ENCODE data around the gene SYDE1. TPM values are rescaled to one million over a fixed set of nuclear protein-coding genes. Genes with fewer than 3 reads are reported as not detected.
"Not testable (repeated sequence)": the region's sequence is repeated elsewhere in the genome, so short reads cannot be mapped to it uniquely, and the experiment has no call there.

Gene SYDE1, protein sequence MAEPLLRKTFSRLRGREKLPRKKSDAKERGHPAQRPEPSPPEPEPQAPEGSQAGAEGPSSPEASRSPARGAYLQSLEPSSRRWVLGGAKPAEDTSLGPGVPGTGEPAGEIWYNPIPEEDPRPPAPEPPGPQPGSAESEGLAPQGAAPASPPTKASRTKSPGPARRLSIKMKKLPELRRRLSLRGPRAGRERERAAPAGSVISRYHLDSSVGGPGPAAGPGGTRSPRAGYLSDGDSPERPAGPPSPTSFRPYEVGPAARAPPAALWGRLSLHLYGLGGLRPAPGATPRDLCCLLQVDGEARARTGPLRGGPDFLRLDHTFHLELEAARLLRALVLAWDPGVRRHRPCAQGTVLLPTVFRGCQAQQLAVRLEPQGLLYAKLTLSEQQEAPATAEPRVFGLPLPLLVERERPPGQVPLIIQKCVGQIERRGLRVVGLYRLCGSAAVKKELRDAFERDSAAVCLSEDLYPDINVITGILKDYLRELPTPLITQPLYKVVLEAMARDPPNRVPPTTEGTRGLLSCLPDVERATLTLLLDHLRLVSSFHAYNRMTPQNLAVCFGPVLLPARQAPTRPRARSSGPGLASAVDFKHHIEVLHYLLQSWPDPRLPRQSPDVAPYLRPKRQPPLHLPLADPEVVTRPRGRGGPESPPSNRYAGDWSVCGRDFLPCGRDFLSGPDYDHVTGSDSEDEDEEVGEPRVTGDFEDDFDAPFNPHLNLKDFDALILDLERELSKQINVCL
- 0.53 and 0.64 TPM in 2 replicates for total RNA-seq

DNA sequence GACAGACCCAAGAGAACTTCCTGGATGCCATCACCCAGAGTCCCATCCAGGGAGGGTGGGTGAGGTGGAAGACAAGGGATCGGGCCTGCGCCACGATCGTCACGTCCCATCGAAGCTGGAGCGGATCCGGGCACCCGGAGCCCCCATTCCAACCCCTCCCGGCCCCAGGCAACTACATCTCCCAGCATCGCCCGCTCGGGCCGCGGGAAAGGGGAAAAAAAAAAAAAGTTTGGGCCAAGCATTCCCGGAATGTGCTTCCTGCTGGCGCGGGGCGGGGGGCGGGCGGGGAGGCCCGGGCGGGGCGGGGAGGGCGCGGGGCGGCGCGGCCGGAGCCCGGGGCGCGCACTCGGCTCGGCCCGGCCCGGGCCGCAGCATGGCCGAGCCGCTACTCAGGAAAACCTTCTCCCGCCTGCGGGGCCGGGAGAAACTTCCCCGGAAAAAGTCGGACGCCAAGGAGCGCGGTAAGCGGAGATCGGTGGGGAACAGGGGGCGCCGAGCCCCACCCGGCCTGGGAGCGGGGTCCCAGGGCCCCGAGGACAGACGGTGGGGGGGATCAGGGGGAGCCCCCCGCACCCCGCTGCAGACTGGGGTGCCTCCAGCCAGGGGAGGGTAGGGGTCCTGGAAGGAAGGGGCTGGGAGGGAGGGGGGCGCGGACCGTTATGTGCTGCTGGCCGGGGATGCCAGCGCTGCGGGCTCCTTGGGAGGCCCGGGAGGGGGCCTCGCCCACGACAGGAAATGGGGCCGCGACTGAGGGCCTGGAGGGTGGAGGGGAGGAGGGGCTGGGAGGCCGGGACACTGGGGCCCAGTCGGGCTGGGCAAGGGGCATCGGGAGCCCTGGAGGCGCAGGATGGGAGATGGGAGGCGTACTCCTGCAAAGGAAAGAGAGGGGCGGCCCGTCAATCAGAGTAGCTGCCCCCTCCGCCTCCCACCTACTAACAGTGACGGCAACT, at the start of gene SYDE1:
SYDE1 (plus strand) TSS at position 341 of the 950 bp plus-strand sequence; CDS start at position 374, 33 bp downstream.
- Histone ChIP-seq H3K36me3 (ENCODE audit: control insufficient read depth, insufficient read depth, low read length) (no peaks in the 10 kb centered on the region), H3K27me3 (ENCODE audit: control insufficient read depth, insufficient read depth, low read length) (no peaks in the 10 kb centered on the region), H3K4me3 (ENCODE audit: low read depth, low read length) (peak within 1 kb of the TSS; percentile 44)
- DNase-seq (ENCODE audit: low read depth) (no peak), FAIRE-seq (no peak)
- TF ChIP-seq, protein P1, sequence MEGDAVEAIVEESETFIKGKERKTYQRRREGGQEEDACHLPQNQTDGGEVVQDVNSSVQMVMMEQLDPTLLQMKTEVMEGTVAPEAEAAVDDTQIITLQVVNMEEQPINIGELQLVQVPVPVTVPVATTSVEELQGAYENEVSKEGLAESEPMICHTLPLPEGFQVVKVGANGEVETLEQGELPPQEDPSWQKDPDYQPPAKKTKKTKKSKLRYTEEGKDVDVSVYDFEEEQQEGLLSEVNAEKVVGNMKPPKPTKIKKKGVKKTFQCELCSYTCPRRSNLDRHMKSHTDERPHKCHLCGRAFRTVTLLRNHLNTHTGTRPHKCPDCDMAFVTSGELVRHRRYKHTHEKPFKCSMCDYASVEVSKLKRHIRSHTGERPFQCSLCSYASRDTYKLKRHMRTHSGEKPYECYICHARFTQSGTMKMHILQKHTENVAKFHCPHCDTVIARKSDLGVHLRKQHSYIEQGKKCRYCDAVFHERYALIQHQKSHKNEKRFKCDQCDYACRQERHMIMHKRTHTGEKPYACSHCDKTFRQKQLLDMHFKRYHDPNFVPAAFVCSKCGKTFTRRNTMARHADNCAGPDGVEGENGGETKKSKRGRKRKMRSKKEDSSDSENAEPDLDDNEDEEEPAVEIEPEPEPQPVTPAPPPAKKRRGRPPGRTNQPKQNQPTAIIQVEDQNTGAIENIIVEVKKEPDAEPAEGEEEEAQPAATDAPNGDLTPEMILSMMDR (IDR thresholded peaks at IDR 0.05; ENCODE audit: insufficient read depth, low read length, severe bottlenecking) = no peak

DNA sequence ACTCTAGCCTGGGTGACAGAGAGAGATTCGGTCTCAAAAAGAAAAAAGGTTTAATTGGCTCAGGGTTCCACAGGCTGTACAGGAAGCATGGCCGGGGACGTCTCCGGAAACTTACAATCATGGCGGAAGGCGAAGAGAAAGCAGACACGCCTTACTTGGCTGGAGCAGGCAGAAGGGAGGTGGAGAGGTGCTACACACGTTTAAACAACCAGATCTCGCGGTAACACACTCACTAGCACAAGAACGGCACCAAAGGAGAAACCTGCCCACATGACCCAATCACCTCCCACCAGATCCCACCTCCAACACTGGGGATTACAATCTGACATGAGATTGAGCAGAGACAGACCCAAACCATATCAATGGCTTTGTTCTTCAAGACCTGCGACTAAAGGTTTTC, 45.2 kb upstream of the SYDE1 start:
- DNase-seq (ENCODE audit: low read depth) (no peak), FAIRE-seq (no peak)
- TF ChIP-seq, protein P1 (IDR thresholded peaks at IDR 0.05; ENCODE audit: insufficient read depth, low read length, severe bottlenecking) = no peak
- Histone ChIP-seq H3K27me3 (ENCODE audit: control insufficient read depth, insufficient read depth, low read length) (no peaks in the 10 kb centered on the region), H3K4me3 (ENCODE audit: low read depth, low read length) (no peak overlapping the region), H3K36me3 (ENCODE audit: control insufficient read depth, insufficient read depth, low read length) (no peaks in the 10 kb centered on the region)

DNA sequence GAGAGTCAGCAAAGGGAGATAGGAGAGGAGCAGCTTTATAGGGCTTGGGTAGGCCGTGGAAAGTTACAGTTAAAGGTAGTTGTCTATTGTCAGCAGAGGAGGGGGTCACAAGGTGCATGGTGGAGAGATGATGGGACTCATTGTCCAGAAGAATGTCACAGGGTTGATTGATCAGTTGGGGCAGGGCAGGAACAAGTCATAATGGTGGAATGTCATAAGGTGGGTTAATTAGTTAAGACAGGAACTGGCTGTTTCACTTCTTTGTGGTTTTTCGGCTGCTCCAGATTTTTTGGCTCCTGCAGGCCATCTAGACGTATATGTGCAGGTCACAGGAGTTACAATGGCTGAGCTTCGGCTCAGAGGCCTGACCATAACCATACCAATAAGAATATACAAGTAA, 36.8 kb upstream of the SYDE1 start:
- H3K4me3 ChIP-seq (ENCODE audit: low read depth, low read length); H3K36me3 ChIP-seq (ENCODE audit: control insufficient read depth, insufficient read depth, low read length); H3K27me3 ChIP-seq (ENCODE audit: control insufficient read depth, insufficient read depth, low read length); DNase-seq (ENCODE audit: low read depth); FAIRE-seq: not testable (repeated sequence)

DNA sequence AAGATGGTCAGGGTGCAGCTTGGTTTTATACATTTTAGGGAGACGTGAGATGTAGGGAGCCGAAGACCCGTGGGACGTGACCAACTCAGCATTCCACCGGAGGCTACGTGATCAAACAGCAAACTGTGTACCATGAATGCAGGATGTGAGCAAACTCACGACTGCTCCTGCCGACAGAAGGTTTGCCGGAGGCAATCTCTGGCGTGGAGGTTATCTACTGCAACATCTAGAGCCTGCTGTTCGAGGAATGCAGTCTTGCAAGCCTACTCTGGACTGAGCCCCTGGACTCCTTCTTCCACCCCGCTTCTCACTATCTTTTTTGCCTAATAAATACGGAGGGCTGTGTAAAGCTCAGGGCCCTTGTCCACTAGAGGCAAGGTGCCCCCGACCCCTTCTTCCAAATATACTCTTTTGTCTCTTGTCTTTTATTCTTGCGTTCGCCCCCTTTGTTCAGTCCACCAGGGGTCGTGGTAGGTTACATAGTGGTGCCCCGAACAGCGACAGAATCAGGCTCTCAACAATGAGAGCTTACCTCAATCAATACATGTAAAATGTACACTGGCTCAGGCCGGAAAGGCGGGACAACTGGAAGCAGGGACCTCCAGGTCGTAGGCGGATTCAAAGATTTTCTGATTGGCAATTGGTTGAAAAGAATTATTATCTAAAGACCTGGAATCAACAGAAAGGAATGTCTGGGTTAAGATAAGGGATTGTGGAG, 34.1 kb upstream of the SYDE1 start:
- peak; percentile 38 for DNase-seq (ENCODE audit: low read depth)
- Histone ChIP-seq H3K27me3 (ENCODE audit: control insufficient read depth, insufficient read depth, low read length) (no peaks in the 10 kb centered on the region), H3K4me3 (ENCODE audit: low read depth, low read length) (no peak overlapping the region), H3K36me3 (ENCODE audit: control insufficient read depth, insufficient read depth, low read length) (no peaks in the 10 kb centered on the region)
- TF ChIP-seq, protein P1 (IDR thresholded peaks at IDR 0.05; ENCODE audit: insufficient read depth, low read length, severe bottlenecking) = no peak
- peak; percentile 23 for FAIRE-seq

DNA sequence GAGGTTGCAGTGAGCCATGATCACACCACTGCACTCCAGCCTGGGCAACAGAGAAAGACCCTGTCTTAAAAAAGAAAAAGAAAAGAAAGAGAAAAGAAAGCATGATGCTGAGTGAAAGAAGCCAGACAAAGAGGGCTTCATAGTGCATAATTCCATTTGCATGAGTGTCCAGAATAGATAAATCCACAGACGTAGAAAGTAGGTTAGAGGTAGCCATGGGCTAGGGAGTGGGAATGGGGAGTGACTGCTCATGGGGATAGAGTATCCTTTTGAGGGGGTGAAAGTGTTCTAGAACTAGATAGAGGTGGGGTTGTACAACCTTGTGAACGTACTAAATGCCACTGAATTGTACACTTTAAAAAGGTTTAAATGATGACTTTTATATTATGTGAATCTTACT, 32.8 kb upstream of the SYDE1 start:
- Histone ChIP-seq H3K36me3 (ENCODE audit: control insufficient read depth, insufficient read depth, low read length) (no peaks in the 10 kb centered on the region), H3K4me3 (ENCODE audit: low read depth, low read length) (no peak overlapping the region), H3K27me3 (ENCODE audit: control insufficient read depth, insufficient read depth, low read length) (no peaks in the 10 kb centered on the region)
- TF ChIP-seq, protein P1 (IDR thresholded peaks at IDR 0.05; ENCODE audit: insufficient read depth, low read length, severe bottlenecking) = no peak
- DNase-seq (ENCODE audit: low read depth) = no peak
- FAIRE-seq = no peak

Measured in bronchial epithelial cell (primary cell).